GM21526 (cell line): ENCODE measurements around the gene MYLK4.

Experiments used
- ATAC-seq: cut with Tn5 transposase; IDR thresholded peaks from one replicate; pipeline ENCODE4 v1.9.1; 2021; ENCODE audit warnings: moderate library complexity; ENCODE audit not compliant: unreplicated experiment, low FRiP score

Gene MYLK4

GRCh38 chr6:2750832-2751231 is at the start of gene MYLK4:
MYLK4 (minus strand) TSS chr6:2750922; CDS start chr6:2749294, 1,628 bp downstream.
- no peak for ATAC-seq

- no peak for ATAC-seq
Measured at GRCh38 chr6:2799936-2800527, 49.3 kb upstream of the MYLK4 start.

- ATAC-seq, result no peak
Measured at GRCh38 chr6:2798586-2799134, 47.9 kb upstream of the MYLK4 start.

- no peak for ATAC-seq
Measured at GRCh38 chr6:2797564-2798031, 46.9 kb upstream of the MYLK4 start.

GRCh38 chr6:2796861-2797260 is 46.1 kb upstream of the MYLK4 start:
- ATAC-seq, result no peak

GRCh38 chr6:2795956-2796355 is 45.2 kb upstream of the MYLK4 start:
- ATAC-seq, result no peak

- ATAC-seq, result no peak
Measured at GRCh38 chr6:2795162-2795561, 44.4 kb upstream of the MYLK4 start.

- ATAC-seq, result no peak
Measured at GRCh38 chr6:2794171-2794730, 43.5 kb upstream of the MYLK4 start.

- no peak for ATAC-seq
Measured at GRCh38 chr6:2793534-2794151, 42.9 kb upstream of the MYLK4 start.

GRCh38 chr6:2792330-2793110 is 41.8 kb upstream of the MYLK4 start:
- no peak for ATAC-seq

- ATAC-seq, result no peak
Measured at GRCh38 chr6:2791450-2791974, 40.8 kb upstream of the MYLK4 start.

GRCh38 chr6:2790588-2791449 is 40.1 kb upstream of the MYLK4 start:
- no peak for ATAC-seq

- ATAC-seq, result no peak
Measured at GRCh38 chr6:2786269-2786668, 35.5 kb upstream of the MYLK4 start.

- no peak for ATAC-seq
Measured at GRCh38 chr6:2784930-2785329, 34.2 kb upstream of the MYLK4 start.

GRCh38 chr6:2784061-2784460 is 33.3 kb upstream of the MYLK4 start:
- no peak for ATAC-seq

GRCh38 chr6:2783188-2783963 is 32.7 kb upstream of the MYLK4 start:
- ATAC-seq, result no peak

GRCh38 chr6:2782825-2783187 is 32.1 kb upstream of the MYLK4 start:
- ATAC-seq, result no peak

GRCh38 chr6:2782356-2782708 is 31.6 kb upstream of the MYLK4 start:
- no peak for ATAC-seq

GRCh38 chr6:2781685-2782355 is 31.1 kb upstream of the MYLK4 start:
- no peak for ATAC-seq
